PC-9 (cell line): Measurements from ENCODE around the gene RFPL3. TPM values are rescaled to one million over a fixed set of nuclear protein-coding genes. Genes with fewer than 3 reads are reported as not detected.

Experiments
- BruUV-seq: library from RNA; stranded (reverse); fragments of 400-500 nt; replicated peaks from 2 replicates; lab custom pipeline; 2021; lab: Mats Ljungman, UMichigan
- CTCF ChIA-PET: fragments of 300-600 bp; sonication (Branson Sonifier 250); formaldehyde crosslinking; loops from one replicate; lab custom pipeline; 2022; ENCODE audit warnings: antibody characterized with exemption; lab: Charles Lee
- POLR2A ChIA-PET: fragments of 300-600 bp; sonication (Branson Sonifier 250); formaldehyde crosslinking; loops from one replicate; lab custom pipeline; 2022; ENCODE audit warnings: antibody characterized with exemption; ENCODE audit not compliant: unreplicated experiment; lab: Charles Lee
- DNase-seq, 2 experiments: peaks; one replicate each; pipeline versions ENCODE4 v3.0.0 to v3.0.0-alpha.2; 2015 to 2022; ENCODE audit warnings: mixed read lengths in 1 of 2
- H2AFZ ChIP-seq: fragments of 200-600 bp; sonication (generic); 2 replicates; pipeline ENCODE4 v1.8.1; 2017; ENCODE audit warnings: antibody characterized with exemption
- H3F3A ChIP-seq: fragments of 200-600 bp; sonication (generic); 2 replicates; pipeline ENCODE4 v1.8.1; 2017; ENCODE audit warnings: antibody characterized with exemption, mild to moderate bottlenecking, low read depth; ENCODE audit not compliant: insufficient read depth
- H3K27ac ChIP-seq: fragments of 200-600 bp; sonication (generic); 2 replicates; pipeline ENCODE4 v1.6.1; 2016; ENCODE audit warnings: mixed run types
- H3K27me3 ChIP-seq: fragments of 200-600 bp; sonication (generic); 2 replicates; pipeline ENCODE4 v1.6.1; 2016; ENCODE audit warnings: low read depth, mixed run types; ENCODE audit not compliant: insufficient read depth
- H3K36me3 ChIP-seq: fragments of 200-600 bp; sonication (generic); 2 replicates; pipeline ENCODE4 v1.6.1; 2016; ENCODE audit warnings: low read depth, mixed run types
- H3K4me1 ChIP-seq: fragments of 200-600 bp; sonication (generic); replicated peaks from 2 replicates; pipeline ENCODE4 v1.6.1; 2016; ENCODE audit warnings: mixed run types; ENCODE audit not compliant: insufficient read depth
- H3K4me2 ChIP-seq: fragments of 200-600 bp; sonication (generic); 2 replicates; pipeline ENCODE4 v1.6.1; 2017; ENCODE audit warnings: mixed run types
- H3K4me3 ChIP-seq: fragments of 200-600 bp; sonication (generic); 2 replicates; pipeline ENCODE4 v1.6.1; 2016; ENCODE audit warnings: mixed run types
- H3K79me2 ChIP-seq: fragments of 200-600 bp; sonication (generic); 2 replicates; pipeline ENCODE4 v1.6.1; 2017; ENCODE audit warnings: low read depth, mixed run types
- H3K9me2 ChIP-seq: fragments of 200-600 bp; sonication (generic); 2 replicates; pipeline ENCODE4 v1.8.1; 2017; ENCODE audit warnings: mild to moderate bottlenecking; ENCODE audit not compliant: insufficient read depth
- H3K9me3 ChIP-seq: fragments of 200-600 bp; sonication (generic); 2 replicates; pipeline ENCODE4 v1.8.1; 2016; ENCODE audit warnings: low read depth; ENCODE audit not compliant: insufficient read depth
- H4K20me1 ChIP-seq: fragments of 200-600 bp; sonication (generic); 2 replicates; pipeline ENCODE4 v1.8.1; 2017; ENCODE audit not compliant: insufficient read depth
- EZH2 ChIP-seq: fragments of 200-600 bp; sonication (generic); IDR thresholded peaks from 2 replicates; pipeline ENCODE4 v1.8.0; 2017; ENCODE audit warnings: antibody characterized with exemption, low read depth
- intact Hi-C: fragments of 100-400 bp; cut with micrococcal nuclease; formaldehyde crosslinking; loops from one replicate; pipeline ENCODE4 v1.10.0; 2022; ENCODE audit not compliant: unreplicated experiment
- total RNA-seq: library from RNA; stranded (reverse); gene quantifications from 2 replicates; pipeline ENCODE4 v1.2.3, GENCODE V29; 2021
- TF ChIP-seq, protein P1 (sequence below): fragments of 200-600 bp; sonication (generic); conservative IDR thresholded peaks from 2 replicates; pipeline ENCODE4 v1.6.1; 2017; ENCODE audit warnings: mixed run types, antibody characterized with exemption, mild to moderate bottlenecking, moderate library complexity

RFPL3 gene
- total RNA-seq, 1 experiment from 2014 or later: not detected

DNA sequence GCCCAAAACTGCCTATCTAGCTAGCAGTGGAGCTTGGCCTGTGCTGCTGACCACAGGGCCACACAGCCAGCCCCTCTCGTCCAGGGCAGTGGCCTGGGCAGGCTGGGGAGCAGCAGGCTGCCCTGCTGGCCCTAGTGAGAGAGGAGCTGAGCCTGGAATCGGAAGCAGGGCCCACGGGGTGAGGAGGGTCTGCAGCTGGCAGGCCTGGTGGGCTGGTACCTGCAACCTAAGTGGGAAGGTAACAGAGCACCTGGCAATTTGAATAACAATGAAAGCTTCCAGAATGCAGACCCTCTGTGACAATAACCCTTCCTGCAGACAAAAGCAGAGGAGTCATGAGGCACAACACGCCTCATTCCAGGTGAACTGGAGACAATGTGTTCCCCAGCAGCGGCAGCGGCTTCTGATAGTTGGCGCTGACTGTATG, 31.8 kb upstream of the RFPL3 start:
- Histone ChIP-seq H3K9me2 (no peaks in the 10 kb centered on the region), H3K36me3 (no peaks in the 10 kb centered on the region), H3K27me3 (peaks cover 62% of the 10 kb centered on the region), H3K79me2 (no peaks in the 10 kb centered on the region), H3K4me2 (no peak overlapping the region), H3F3A (no peaks in the 10 kb centered on the region), H4K20me1 (no peaks in the 10 kb centered on the region), H3K4me3 (no peak overlapping the region), H3K27ac (no peak overlapping the region), H3K9me3 (no peaks in the 10 kb centered on the region), H3K4me1 (no peaks in the 10 kb centered on the region), H2AFZ (no peak overlapping the region)
- DNase-seq: no peak
- CTCF ChIA-PET: no interaction called here
- TF ChIP-seq, protein P1, sequence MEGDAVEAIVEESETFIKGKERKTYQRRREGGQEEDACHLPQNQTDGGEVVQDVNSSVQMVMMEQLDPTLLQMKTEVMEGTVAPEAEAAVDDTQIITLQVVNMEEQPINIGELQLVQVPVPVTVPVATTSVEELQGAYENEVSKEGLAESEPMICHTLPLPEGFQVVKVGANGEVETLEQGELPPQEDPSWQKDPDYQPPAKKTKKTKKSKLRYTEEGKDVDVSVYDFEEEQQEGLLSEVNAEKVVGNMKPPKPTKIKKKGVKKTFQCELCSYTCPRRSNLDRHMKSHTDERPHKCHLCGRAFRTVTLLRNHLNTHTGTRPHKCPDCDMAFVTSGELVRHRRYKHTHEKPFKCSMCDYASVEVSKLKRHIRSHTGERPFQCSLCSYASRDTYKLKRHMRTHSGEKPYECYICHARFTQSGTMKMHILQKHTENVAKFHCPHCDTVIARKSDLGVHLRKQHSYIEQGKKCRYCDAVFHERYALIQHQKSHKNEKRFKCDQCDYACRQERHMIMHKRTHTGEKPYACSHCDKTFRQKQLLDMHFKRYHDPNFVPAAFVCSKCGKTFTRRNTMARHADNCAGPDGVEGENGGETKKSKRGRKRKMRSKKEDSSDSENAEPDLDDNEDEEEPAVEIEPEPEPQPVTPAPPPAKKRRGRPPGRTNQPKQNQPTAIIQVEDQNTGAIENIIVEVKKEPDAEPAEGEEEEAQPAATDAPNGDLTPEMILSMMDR: no peak
- no peak for TF ChIP-seq EZH2
- POLR2A ChIA-PET: no interaction called here
- BruUV-seq: no TSS peak
- intact Hi-C loops: no loop called here

DNA sequence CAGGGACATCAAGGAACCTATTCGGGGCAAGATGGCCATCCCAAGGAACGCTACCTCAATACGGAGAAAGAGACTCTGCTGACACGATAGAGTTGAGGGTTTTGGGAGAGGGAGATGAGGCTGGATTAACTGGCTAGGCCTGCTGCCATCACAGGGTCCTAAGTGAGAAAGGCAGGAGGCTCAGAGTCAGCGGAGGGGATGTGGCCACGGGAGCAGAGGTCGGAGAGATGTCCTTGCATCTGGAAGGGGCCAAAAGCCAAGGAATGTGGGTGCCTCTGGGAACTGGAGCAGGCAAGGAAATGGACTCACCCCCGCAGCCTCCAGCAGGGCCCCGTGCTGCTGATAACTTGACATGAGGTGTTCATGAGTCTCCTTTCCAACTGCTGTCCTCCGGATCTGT, 31.0 kb upstream of the RFPL3 start:
- Histone ChIP-seq H3K4me1 (no peaks in the 10 kb centered on the region), H3K4me2 (no peak overlapping the region), H3F3A (no peaks in the 10 kb centered on the region), H3K36me3 (no peaks in the 10 kb centered on the region), H3K27ac (no peak overlapping the region), H4K20me1 (no peaks in the 10 kb centered on the region), H3K9me2 (no peaks in the 10 kb centered on the region), H3K9me3 (no peaks in the 10 kb centered on the region), H3K4me3 (no peak overlapping the region), H3K27me3 (peaks cover 55% of the 10 kb centered on the region), H2AFZ (no peak overlapping the region), H3K79me2 (no peaks in the 10 kb centered on the region)
- no TSS peak for BruUV-seq
- intact Hi-C loops: no loop called here
- TF ChIP-seq, protein P1: no peak
- no peak for TF ChIP-seq EZH2
- POLR2A ChIA-PET: no interaction called here
- CTCF ChIA-PET: no interaction called here
- no peak for DNase-seq

DNA sequence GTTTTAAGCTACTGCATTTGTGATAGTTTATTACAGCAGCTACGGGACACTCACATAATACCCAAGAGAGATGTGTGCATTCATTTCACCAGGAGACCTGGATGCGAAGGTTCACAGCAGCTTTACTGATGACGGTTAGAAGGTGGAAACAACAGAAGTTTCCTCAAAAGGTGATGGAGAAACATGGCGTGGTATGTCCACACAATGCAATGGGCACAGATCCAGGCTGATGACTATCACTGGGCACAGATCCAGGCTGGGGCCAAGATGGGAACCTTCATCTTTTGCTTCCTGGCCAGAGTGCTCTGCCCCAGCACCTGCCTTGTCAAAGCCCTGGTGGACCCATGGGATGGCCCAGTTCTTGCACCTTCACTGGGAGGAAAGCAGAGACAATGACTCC, 30.6 kb upstream of the RFPL3 start:
- CTCF ChIA-PET: no interaction called here

More for the DNA sequence above, 30.6 kb upstream of the RFPL3 start:
- POLR2A ChIA-PET: no interaction called here
- no peak for DNase-seq
- no peak overlapping the region for H3K4me2 ChIP-seq
- no peaks in the 10 kb centered on the region for H3K4me1 ChIP-seq
- no peaks in the 10 kb centered on the region for H3K36me3 ChIP-seq
- no peaks in the 10 kb centered on the region for H3K9me2 ChIP-seq
- H3K4me3 ChIP-seq: no peak overlapping the region
- intact Hi-C loops: no loop called here
- no TSS peak for BruUV-seq
- TF ChIP-seq, protein P1: no peak
- TF ChIP-seq EZH2: no peak
- H3K79me2 ChIP-seq: no peaks in the 10 kb centered on the region
- no peak overlapping the region for H2AFZ ChIP-seq
- H3K27ac ChIP-seq: no peak overlapping the region
- peaks cover 56% of the 10 kb centered on the region for H3K27me3 ChIP-seq
- no peaks in the 10 kb centered on the region for H4K20me1 ChIP-seq
- no peaks in the 10 kb centered on the region for H3K9me3 ChIP-seq
- no peaks in the 10 kb centered on the region for H3F3A ChIP-seq
